GM12878 (cell line): ENCODE measurements around the gene BMAL2.

Source experiments
- EZH2 ChIP-seq: IDR thresholded peaks from 2 replicates; pipeline ENCODE4 v1.6.1; 2012; ENCODE audit warnings: low read depth, mild to moderate bottlenecking, control low read depth, inconsistent platforms, low read length, borderline replicate concordance; ENCODE audit not compliant: control insufficient read depth
- IKZF1 ChIP-seq: fragments of 450-650 bp; conservative IDR thresholded peaks from 2 replicates; pipeline ENCODE4 v1.6.1; 2017; ENCODE audit warnings: antibody characterized with exemption, mild to moderate bottlenecking
- NFYA ChIP-seq: IDR thresholded peaks from 2 replicates; pipeline ENCODE4 v1.6.1; 2011; ENCODE audit warnings: low read depth, mild to moderate bottlenecking, low read length, improper control_type of control experiment, borderline replicate concordance
- SIN3A ChIP-seq: IDR thresholded peaks from 2 replicates; pipeline ENCODE4 v1.6.1; 2012; ENCODE audit warnings: low read depth, low read length, improper control_type of control experiment
- STAT1 ChIP-seq: fragments of 450-650 bp; conservative IDR thresholded peaks from 2 replicates; pipeline ENCODE4 v1.6.1; 2014; ENCODE audit warnings: antibody characterized with exemption, mild to moderate bottlenecking
- TF ChIP-seq, protein P1 (sequence below): IDR thresholded peaks from 2 replicates; pipeline ENCODE4 v1.6.1; 2012; ENCODE audit warnings: mild to moderate bottlenecking, low read depth, low read length
- TF ChIP-seq, protein P2 (sequence below), 3 experiments: IDR thresholded peaks in 2 of 3; conservative IDR thresholded peaks in 1 of 3; 2 replicates each; pipeline ENCODE4 v1.5.1; 2011; ENCODE audit warnings: low read depth in 3 of 3, low read length in 3 of 3, mild to moderate bottlenecking in 3 of 3, control low read depth in 2 of 3, moderate library complexity in 2 of 3, inconsistent platforms in 1 of 3, mixed read lengths in 1 of 3; ENCODE audit not compliant: control insufficient read depth in 2 of 3, insufficient read depth in 1 of 3; ENCODE audit errors: extremely low read depth in 1 of 3
- TF ChIP-seq, protein P3 (sequence below): IDR thresholded peaks from 2 replicates; pipeline ENCODE4 v1.6.1; 2011; ENCODE audit warnings: mild to moderate bottlenecking, low read depth, low read length, moderate library complexity; ENCODE audit not compliant: insufficient replicate concordance

DNA sequence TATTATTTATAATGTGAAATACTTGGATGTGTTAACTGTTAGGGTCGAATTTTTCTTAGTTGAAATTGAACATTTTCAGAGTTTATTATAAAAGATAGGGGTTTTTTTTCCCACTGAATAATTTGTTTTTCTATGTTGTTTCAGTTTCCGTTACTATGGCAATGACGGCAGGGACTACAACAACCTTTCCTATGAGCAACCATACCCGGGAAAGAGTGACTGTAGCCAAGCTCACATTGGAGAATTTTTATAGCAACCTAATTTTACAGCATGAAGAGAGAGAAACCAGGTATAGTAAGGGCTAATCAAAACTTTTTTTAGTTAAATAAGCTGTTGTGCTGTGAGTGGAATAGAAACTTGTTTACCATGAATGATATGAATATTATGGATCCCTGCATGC lies 35.1 kb upstream of the BMAL2 start:
- TF ChIP-seq NFYA (no peak), SIN3A (no peak), STAT1 (no peak), EZH2 (no peak), IKZF1 (no peak)
- TF ChIP-seq, protein P1, sequence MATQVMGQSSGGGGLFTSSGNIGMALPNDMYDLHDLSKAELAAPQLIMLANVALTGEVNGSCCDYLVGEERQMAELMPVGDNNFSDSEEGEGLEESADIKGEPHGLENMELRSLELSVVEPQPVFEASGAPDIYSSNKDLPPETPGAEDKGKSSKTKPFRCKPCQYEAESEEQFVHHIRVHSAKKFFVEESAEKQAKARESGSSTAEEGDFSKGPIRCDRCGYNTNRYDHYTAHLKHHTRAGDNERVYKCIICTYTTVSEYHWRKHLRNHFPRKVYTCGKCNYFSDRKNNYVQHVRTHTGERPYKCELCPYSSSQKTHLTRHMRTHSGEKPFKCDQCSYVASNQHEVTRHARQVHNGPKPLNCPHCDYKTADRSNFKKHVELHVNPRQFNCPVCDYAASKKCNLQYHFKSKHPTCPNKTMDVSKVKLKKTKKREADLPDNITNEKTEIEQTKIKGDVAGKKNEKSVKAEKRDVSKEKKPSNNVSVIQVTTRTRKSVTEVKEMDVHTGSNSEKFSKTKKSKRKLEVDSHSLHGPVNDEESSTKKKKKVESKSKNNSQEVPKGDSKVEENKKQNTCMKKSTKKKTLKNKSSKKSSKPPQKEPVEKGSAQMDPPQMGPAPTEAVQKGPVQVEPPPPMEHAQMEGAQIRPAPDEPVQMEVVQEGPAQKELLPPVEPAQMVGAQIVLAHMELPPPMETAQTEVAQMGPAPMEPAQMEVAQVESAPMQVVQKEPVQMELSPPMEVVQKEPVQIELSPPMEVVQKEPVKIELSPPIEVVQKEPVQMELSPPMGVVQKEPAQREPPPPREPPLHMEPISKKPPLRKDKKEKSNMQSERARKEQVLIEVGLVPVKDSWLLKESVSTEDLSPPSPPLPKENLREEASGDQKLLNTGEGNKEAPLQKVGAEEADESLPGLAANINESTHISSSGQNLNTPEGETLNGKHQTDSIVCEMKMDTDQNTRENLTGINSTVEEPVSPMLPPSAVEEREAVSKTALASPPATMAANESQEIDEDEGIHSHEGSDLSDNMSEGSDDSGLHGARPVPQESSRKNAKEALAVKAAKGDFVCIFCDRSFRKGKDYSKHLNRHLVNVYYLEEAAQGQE: no peak
- TF ChIP-seq, protein P2, sequence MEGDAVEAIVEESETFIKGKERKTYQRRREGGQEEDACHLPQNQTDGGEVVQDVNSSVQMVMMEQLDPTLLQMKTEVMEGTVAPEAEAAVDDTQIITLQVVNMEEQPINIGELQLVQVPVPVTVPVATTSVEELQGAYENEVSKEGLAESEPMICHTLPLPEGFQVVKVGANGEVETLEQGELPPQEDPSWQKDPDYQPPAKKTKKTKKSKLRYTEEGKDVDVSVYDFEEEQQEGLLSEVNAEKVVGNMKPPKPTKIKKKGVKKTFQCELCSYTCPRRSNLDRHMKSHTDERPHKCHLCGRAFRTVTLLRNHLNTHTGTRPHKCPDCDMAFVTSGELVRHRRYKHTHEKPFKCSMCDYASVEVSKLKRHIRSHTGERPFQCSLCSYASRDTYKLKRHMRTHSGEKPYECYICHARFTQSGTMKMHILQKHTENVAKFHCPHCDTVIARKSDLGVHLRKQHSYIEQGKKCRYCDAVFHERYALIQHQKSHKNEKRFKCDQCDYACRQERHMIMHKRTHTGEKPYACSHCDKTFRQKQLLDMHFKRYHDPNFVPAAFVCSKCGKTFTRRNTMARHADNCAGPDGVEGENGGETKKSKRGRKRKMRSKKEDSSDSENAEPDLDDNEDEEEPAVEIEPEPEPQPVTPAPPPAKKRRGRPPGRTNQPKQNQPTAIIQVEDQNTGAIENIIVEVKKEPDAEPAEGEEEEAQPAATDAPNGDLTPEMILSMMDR (IDR thresholded peaks at IDR 0.05 in 2 of 3, conservative IDR thresholded peaks at IDR 0.05 in 1 of 3; ENCODE audit: control insufficient read depth in 2 of 3, extremely low read depth in 1 of 3, insufficient read depth in 1 of 3, low read depth in 3 of 3, low read length in 3 of 3): no peak
- TF ChIP-seq, protein P3, sequence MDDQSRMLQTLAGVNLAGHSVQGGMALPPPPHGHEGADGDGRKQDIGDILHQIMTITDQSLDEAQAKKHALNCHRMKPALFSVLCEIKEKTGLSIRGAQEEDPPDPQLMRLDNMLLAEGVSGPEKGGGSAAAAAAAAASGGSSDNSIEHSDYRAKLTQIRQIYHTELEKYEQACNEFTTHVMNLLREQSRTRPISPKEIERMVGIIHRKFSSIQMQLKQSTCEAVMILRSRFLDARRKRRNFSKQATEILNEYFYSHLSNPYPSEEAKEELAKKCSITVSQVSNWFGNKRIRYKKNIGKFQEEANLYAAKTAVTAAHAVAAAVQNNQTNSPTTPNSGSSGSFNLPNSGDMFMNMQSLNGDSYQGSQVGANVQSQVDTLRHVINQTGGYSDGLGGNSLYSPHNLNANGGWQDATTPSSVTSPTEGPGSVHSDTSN: no peak
